GM21528 (cell line): ENCODE data around the gene FHL2.

Source experiments
- ATAC-seq: cut with Tn5 transposase; IDR thresholded peaks from one replicate; pipeline ENCODE4 v1.9.1; 2021; ENCODE audit warnings: mild to moderate bottlenecking, moderate library complexity; ENCODE audit not compliant: unreplicated experiment, low FRiP score

FHL2 gene

GRCh38 chr2:105398336-105399206 lies at the start of gene FHL2:
FHL2 (minus strand) TSS chr2:105399051; CDS start chr2:105386516, 12,535 bp downstream.
- ATAC-seq, result peak; percentile 95

GRCh38 chr2:105447476-105447875 lies 48.6 kb upstream of the FHL2 start:
- ATAC-seq, result no peak

GRCh38 chr2:105446501-105446900 lies 47.6 kb upstream of the FHL2 start:
- ATAC-seq, result no peak

- no peak for ATAC-seq
These were observed 47.1 kb upstream of the FHL2 start for GRCh38 chr2:105445976-105446375.

GRCh38 chr2:105445498-105445897 lies 46.6 kb upstream of the FHL2 start:
- ATAC-seq, result no peak

- ATAC-seq, result no peak
These were observed 45.1 kb upstream of the FHL2 start for GRCh38 chr2:105443617-105444598.

- ATAC-seq, result no peak
These were observed 43.9 kb upstream of the FHL2 start for GRCh38 chr2:105442721-105443120.

GRCh38 chr2:105442056-105442455 lies 43.2 kb upstream of the FHL2 start:
- ATAC-seq, result no peak

GRCh38 chr2:105439141-105439540 lies 40.3 kb upstream of the FHL2 start:
- ATAC-seq, result no peak

- ATAC-seq, result no peak
These were observed 39.5 kb upstream of the FHL2 start for GRCh38 chr2:105438104-105438929.

GRCh38 chr2:105437708-105438103 lies 38.9 kb upstream of the FHL2 start:
- ATAC-seq, result no peak

GRCh38 chr2:105432749-105433148 lies 33.9 kb upstream of the FHL2 start:
- ATAC-seq, result no peak

- ATAC-seq, result no peak
These were observed 33.2 kb upstream of the FHL2 start for GRCh38 chr2:105432044-105432399.

- ATAC-seq, result no peak
These were observed 32.7 kb upstream of the FHL2 start for GRCh38 chr2:105431367-105432043.

- no peak for ATAC-seq
These were observed 29.7 kb upstream of the FHL2 start for GRCh38 chr2:105428387-105429018.

GRCh38 chr2:105427485-105427884 lies 28.6 kb upstream of the FHL2 start:
- no peak for ATAC-seq

GRCh38 chr2:105426626-105427292 lies 27.9 kb upstream of the FHL2 start:
- ATAC-seq, result no peak

GRCh38 chr2:105425936-105426625 lies 27.2 kb upstream of the FHL2 start:
- no peak for ATAC-seq
